CD4-positive, alpha-beta T cell treated with Interleukin-4 for 1 hour (primary cell): ENCODE data around the gene CCR6.
"Not testable (repeated sequence)": the region's sequence is repeated elsewhere in the genome, so short reads cannot be mapped to it uniquely, and the experiment has no call there.

ENCODE experiments used
- DNase-seq, 2 donors: peaks; one replicate each; pipeline ENCODE4 v3.0.0-alpha.2; 2020 to 2022

The CCR6 gene

DNA sequence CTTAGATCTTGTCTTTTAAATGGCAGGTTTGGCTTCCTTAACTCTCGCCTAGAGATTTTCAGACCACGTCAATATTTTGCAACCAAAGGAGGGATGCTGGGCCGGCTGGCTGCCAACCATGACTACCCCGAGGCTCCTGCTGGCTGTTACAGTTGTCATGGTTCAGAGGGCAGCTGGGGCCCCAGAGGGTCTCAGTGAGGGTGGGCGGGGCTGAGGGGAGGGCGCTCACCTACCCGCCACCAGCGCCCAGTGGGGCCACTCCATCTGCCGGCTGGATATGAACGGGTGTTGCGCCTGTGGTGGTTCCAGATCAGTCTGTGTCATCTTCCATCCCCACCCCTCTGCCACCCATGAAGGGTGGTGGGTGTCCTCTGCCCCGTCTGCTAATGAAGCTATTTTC, 22.6 kb downstream of the CCR6 start:
- no peak for DNase-seq

DNA sequence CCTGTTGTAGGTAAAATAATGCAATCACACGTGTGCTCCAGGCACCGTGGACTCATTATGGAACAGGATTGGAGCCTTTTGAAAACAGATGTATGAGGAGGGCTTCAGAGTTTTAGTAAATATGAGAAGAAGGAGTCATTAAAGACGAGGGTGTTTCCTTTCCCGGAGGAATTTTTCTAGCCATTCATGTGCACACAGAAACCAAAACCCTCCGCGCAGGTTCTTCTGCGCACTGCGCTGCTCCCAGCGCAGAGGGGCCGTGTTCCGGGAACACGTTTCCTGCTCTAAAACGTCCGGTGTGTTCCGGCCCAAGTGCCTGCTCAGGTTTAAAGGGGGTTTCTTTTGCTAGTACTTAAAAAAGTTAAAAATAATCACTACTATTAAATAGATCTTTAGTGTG, 23.2 kb downstream of the CCR6 start:
- no peak for DNase-seq

DNA sequence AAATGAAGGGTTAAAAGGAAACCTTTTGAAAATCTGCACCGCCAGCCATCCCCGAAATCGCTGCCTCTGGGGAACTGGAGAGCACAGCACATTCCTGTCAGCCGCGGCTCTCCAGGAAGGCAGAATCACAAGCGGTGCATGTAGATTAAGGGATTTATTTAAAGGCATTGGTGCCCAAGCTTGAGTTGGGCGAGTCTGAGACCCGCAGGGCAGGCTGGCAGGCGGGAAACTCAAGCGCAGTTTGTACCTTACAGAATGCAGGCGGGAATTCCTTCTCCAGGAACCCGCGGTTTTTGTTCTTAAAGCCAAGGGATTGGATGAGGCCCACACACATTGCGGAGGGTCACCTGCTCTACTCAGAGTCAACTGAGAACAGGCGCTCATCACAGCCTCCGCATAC, 24.1 kb downstream of the CCR6 start:
- no peak for DNase-seq

DNA sequence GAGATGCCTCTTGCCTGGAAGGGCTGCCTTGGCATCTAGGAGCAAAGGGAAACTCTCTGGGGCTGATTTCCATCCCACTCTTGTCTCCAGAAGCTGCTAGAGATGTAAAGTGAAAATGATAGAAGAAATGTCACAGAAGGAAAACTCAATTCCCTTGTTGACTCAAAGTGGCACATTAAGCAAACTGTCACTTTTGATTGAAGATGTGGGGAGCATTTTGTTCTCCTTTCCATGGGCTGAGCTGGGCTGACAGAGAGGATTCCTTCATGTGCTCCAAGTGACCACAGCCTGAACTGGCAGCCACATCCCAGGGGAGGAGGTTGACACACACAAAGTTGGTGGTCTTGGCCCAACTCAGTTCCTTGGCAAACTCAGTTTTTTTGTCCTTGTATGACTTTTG, 25.1 kb downstream of the CCR6 start:
- no peak for DNase-seq

DNA sequence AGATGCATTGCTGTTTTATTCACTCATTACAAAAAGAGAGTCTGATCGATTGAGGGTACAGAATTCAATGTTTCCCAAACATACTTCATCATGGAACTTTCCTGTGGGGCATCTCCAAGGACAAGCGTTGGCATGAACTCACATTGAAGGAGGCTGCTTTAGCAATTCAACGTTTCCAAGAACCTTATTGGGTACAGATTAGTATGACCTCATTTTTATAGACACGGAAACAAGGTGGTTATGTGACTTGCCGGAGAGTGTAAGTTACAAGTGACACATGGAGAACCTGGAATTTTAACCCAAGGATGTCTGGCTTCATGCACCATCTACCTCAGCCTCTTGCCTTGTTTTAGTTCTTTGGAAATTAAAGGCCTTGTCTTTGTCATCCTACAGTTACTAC, 26.1 kb downstream of the CCR6 start:
- no peak for DNase-seq

DNA sequence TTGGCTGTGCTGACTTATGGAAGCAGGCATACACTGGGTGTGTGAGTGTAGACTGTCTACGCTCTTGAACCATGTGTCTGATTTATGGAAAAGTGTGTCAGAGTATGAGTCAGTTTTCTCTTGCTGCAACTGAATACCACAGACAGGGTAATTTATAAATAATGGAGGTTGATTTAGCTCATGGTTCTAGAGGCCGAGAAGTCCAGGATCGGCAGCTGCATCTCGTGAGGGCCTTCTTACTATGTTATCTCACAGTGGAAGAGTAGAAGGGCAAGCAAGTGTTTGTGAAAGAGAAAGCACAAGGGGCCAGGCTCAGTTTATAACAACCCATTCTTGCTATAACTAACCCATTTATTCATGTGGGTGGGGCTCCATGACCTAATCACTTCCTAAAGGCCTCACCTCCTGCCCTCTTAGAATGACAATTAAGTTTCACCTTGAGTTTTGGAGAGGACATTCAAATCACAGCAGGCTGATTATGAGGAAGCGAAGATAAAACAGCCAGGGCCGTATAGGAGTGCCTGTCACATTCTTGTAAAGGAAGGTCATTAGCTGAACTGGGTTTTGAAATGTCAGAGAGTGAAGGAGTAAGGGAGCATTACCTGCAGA, 28.1 kb downstream of the CCR6 start:
- DNase-seq: no peak

DNA sequence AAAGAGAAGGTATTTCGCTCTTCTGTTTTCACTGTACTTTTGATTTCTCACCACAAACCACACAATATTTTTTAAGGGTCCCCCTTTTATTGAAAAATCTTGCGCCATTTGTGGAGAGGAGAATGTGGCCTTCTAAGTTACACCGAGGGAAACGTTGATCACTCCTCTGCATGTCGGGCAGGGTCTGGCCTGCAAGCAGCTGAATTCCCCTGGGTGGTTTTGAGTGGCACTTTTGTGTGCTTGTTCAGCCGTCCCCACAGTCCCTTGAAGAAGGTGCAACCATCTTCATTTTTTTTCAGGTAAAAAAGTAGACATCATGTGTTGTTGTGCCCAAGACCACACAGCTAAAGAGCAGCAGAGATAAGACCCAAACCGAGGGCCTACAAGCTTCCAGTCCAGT, 28.8 kb downstream of the CCR6 start:
- no peak for DNase-seq

DNA sequence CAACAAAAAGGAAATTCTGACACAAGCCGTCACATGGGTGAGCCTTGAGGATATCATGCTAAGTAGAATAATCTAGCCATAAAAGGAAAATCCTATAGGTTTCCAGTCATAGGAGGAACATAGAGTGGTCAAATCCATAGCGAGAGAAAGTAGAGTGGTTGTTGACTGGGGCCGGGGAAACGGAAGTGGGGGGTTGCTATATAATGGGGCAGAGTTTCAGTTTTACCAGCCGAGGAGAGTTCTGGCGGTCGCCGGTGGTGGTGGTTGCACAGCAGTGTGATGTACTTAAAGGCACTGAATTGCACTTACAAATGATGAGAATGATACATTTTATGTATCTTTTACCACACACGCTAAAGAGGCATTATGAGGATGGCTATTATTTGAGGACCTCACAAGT, 30.0 kb downstream of the CCR6 start:
- no peak for DNase-seq

DNA sequence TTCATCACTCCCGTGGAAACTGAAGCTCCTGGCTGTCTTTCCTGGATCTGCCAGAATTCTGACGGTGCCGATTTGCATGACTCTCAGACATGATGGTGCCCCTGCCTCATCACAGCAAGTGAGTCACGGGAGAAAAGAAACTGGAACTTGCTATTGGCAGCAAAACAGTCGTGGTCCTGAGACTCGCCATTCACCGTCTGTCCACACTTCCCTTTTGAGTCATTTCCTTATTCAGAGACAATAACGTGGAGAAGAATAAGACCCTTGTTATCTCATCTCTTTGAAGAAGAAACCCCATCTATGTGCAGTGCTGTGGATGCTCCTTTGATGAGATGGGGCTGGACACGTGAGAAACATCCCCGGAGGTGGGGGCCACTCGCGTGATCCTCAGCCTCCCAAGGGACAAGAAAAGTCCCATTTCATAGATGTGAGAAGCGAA, 30.6 kb downstream of the CCR6 start:
- DNase-seq: peak in 1 of 2 donors; percentile 65

DNA sequence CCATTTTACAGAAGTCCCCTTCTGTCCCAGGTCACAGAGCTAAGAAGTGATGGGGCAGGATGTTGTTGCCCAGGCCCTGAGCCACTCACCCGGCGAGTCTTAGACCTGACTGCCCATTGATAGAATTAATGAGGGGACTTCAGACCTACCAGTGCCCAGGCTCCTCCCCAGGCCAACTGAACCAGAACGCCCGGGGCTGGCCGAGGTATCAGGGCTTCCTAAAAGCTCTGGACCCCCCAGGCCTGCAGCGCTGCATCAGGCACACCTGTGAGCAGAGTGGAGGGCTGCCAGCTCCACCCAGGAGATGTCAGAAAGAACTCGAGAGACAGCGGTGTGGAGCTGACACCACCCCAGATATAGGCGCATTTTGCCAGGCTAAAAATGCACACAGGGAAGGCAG, 31.4 kb downstream of the CCR6 start:
- DNase-seq: no peak

DNA sequence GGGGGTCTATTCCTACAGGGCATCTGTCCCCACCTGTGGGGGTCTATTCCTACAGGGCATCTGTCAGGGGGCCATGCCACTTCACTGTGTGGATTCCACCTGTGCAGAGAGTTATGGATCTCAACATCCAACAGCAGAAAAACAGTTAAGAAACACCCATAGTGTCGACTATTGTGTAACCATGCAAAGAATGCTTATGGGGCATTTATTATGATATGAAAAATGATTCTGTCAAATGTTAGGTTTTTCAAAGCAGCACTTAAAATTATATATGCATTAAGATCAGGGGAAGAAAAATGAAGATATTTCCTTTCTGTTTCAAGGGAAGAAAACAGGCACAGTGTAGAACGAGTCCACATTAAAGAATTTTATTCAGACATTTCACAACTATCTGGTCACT, 32.0 kb downstream of the CCR6 start:
- DNase-seq: no peak

DNA sequence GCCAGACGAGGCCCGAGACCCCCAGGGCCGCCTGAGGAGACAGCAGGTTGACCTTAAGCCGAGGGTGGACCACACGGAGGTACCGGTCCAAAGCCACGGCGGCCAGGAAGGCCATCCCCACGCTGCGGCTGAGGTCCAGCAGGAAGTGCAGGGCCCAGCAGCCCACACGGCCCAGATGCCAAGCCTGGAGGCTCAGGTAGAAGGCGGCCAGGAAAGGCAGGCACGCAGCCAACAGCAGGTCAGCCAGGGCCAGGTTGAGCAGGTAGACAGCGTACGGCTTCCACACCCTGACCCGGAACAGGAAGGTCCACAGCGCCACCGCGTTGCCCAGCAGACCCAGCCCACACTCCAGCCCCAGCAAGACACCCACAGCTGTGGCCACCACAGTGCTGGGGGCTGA, 34.5 kb downstream of the CCR6 start:
- no peak for DNase-seq

DNA sequence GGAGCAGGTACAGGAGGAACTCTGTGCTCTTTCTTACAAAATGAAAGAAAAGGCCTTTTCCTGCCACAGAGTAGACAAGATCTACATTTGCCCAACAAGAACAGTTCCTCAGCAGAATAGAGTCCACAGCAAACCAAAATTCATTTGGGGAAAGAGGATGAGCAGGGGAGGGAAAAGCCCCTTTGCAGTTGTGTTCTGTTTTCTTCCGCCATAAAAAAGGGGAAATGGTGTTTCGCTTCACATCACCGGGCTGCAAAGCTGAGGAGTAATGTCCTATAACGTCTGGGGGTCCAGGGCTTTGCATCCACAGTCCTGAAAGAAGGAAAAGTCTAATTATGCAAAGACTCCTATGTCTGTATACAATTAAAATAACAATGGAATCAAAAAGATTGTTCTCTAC, 35.0 kb downstream of the CCR6 start, which contains the start of gene GPR31:
Gene GPR31 (minus strand): TSS at position 118 of the 400 bp plus-strand sequence. CDS start 149 bp downstream, outside the sequence.
- no peak for DNase-seq

DNA sequence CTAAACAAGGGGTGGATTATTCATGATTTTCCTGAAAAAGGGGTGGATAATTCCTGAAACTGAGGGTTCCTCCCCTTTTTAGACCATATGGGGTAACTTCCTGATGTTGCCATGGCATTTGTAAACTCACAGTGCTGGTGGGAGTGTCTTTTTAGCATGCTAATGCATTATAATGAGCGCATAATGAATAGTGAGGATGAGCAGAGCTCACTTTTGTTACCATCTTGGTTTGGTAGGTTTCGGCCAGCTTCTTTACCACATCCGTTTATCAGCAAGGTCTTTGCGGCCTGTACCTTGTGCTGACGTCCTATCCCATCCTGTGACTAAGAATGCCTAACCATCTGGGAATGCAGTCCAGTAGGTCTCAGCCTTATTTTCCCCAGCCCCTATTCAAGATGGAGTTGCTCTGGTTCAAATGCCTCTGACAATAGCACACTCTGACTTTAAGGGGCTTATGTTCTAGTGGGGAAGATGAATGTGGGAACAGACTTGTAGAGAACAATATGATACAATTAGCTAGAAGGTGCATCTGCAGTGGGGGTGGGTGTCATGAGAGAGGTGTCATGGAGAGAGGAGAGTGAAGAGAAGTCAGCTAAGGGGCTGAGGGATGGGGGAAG, 39.1 kb downstream of the CCR6 start:
- no peak for DNase-seq

DNA sequence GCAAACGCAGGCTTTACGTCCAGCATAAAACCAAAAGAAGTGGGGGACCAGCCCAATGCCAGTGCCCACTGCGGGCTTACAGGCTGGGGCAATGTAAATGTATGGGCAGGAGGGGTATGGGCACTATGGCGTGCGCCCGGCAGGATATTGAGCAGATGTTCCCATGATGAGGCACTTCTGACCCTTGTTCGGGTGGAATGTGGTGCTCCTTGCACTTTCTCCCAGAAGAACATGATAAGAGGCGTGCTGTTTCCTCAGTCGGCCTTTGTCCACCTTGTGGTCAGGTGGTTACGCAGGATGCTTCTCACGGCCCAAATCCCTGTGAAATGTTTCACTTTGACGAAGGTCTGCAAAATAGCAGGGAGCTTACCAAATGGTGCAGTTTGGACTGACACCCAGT, 39.7 kb downstream of the CCR6 start:
- no peak for DNase-seq

DNA sequence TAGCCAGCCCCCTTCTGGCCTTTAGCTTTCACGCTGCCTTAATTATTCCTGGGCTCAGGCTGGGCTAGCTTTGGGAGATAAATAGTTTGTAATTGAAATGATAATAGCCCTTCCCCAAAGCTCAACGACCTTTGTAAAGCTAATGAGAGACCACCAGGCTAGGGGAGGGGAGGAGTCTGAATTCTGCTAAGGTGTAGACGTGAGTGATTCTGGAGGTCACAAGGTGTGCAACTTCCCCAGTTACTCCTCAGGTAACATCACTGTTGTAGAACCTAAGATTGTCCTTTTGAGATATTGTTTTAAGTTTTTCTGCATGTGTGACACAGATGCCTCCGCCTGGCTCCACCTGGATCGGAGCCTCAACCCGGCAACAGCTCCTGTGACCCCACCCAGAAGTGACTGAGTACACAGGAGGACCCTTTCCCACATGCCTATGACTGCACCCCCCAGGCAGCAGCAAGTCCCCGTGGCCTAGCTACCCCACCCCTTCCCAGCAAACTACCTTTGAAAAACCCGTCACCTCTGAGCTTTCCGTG, 40.6 kb downstream of the CCR6 start:
- no peak for DNase-seq

DNA sequence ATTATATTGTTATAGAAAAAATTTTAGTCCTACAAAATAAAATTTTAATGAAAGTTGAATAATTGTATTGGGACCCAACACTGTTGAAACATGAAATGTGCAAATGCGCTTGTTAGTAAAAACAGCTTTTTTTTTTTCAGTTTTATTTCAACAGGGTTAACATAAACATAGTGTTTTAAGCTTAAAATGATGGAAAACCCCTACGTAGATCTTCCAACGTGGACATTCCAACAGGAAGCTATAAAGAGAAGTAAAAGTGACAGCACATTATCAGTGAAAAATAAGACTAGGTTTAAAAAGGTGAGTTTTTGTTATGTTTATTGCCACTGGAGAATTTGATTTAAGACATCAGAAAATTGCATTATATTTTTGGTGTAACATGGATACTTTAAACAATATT, 41.4 kb downstream of the CCR6 start:
- no peak for DNase-seq

DNA sequence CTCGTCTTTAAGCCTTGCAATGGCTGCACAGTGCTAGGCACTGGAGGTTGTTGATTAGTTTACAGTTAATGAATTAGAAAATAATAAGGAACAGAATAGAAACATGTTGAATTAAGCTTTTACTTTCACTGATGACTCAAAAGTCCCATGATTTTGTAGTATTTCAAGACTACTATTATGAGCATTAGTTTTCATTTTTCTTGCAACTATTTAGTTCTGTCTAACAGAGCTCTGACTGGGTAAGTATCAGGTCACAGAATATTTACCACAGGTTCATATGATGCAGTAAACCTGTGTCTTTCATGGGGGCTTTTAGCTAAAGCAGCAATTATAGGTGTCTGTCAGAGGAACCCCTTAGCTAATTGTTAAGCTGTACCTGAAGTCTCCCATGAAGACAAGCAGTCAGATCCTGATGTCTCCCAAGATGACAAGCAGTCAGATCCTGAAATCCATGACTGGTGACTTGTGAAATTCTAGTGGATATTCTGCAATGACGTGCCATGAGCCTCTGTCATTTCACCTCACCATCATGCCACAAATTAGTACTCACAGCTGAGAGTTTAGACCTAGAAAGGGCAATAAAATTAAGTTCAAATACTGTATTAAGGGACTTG, 43.1 kb downstream of the CCR6 start:
- DNase-seq: no peak

DNA sequence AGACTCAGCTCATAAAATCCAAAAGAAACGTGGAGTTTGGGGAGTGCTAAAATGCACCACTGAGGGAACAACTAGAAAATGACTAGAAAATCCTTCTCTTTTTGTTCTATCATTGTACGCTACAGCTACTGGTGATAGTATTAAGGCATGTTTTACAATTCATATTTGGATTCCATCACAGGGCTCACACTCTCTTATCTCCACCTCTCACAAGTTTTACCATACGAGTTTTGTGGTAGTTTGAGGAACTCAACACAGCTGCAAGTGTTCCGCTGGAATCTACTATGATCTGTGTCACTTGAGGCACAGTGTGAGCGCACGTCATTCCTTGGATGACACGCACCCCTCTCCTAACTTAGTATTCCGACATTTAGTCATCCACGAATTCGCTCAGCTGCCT, 44.8 kb downstream of the CCR6 start:
- DNase-seq: not testable (repeated sequence)

DNA sequence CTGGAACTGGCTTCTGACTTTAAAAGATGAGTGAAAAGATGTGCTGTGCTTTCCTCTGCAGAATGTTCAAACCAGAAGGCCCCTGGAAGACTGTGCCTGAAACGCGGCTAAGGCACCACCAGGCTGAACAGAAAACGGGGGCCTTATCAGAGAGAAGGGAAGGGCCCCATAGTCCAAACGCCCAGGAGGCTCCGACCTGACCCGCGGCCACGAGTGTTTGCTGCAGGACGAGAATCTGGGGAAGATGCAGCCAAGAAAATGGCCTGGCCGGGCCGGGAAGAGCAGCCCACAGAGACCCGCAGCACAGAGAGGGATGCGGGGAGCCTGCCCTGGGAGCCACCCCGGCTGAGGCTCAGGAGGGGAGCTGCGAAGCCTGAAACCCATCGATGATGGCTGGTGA, 45.4 kb downstream of the CCR6 start:
- DNase-seq: not testable (repeated sequence)

DNA sequence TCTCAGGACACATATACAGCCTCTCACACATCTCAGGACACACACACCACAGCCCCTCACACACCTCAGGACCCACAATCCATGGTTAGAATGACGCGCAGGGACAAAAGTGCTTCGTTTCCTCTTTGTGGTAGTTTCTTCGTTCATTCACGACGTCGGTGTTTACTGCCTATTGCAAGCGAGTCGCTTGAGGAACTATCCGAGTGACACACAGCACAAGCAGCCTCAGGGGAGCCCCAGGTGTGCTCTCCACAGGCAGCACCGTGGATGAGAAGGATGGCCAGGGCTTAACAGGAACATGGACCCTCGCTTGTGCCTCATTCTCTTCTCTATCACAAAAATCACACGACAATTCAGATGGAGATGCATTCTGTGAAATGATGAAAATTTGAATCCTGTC, 47.0 kb downstream of the CCR6 start:
- not testable (repeated sequence) for DNase-seq

DNA sequence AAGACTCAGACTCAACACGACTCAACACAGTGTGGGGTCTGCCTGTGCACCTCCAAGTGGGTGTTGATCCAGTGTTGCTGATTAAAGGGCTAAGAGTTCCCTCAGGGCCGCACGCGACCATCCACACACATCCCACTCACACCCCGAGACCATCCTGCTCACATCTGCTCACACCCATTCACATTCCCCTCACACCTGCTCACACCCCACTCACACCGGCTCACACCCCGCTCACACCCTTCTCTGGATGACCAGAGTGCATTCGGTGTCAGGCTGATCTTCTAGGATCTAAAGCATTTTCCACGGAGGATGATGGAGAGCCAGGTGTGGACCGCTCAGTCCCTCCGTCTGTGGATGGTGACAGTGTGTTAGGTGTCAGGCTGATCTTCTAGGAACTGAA, 48.4 kb downstream of the CCR6 start:
- DNase-seq: not testable (repeated sequence)

DNA sequence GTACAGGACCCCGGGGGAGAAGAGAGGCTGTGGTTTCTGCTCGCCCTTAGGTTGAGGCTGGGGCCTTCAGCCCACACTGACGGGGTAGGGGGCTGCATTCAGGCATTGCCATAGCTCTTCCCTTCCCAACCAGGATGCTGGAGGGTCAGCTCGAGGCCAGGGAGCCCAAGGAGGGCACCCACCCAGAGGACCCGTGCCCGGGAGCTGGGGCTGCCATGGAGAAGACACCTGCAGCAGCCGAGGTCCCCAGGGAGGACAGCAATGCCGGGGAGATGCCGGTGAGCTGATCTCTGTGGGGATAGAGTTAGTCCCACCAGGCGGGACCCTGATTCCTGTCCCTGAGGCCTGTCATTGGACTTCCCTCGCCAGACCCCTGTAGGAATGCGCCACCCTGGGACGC, 49.1 kb downstream of the CCR6 start:
- DNase-seq: not testable (repeated sequence)

DNA sequence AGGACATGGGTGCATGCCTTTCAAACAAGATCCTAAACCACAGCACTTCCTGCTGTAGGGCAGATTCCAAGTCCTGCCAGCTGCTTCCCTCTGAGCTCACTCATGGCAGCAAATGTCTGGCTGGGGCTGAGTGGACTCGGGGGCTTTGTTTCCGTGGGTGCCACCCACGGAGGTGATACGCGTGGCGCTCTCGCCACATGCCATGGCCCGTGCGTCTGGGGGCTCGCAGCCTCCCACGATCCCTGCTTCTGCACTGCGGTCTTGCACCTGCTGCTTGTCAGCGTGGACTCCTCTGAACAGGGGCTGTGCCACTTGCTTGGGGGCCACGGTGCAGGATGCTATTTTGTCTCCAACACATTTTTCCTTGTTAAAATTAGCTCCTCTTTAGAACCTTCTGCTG, 54.4 kb downstream of the CCR6 start:
- DNase-seq: not testable (repeated sequence)
